CD4-positive, CD25-positive, alpha-beta regulatory T cell (primary cell): ENCODE data around the gene LRRC52. TPM values are rescaled to one million over a fixed set of nuclear protein-coding genes. Genes with fewer than 3 reads are reported as not detected.

Experiments used
- ATAC-seq, 2 donors: fragments of 150-1000 bp; cut with Tn5 transposase; one replicate each; pipeline ENCODE4 v1.10.0; 2021; ENCODE audit warnings: low read depth in 2 of 2, moderate number of reproducible peaks in 2 of 2, moderate library complexity in 1 of 2
- DNase-seq, 3 donors: peaks; one replicate each; pipeline versions ENCODE4 v3.0.0 to v3.0.0-alpha.2; 2012 to 2022; ENCODE audit warnings: mixed read lengths in 1 of 3
- H3K27ac ChIP-seq: one replicate; pipeline ENCODE4 v1.7.0; 2013; ENCODE audit warnings: mild to moderate bottlenecking, low read length; ENCODE audit not compliant: insufficient read depth, poor library complexity, severe bottlenecking
- H3K27me3 ChIP-seq: one replicate; pipeline ENCODE4 v1.7.0; 2013; ENCODE audit warnings: low read length; ENCODE audit not compliant: control insufficient read depth, insufficient read depth
- H3K36me3 ChIP-seq: one replicate; pipeline ENCODE4 v1.7.0; 2013; ENCODE audit warnings: mild to moderate bottlenecking, low read length, moderate library complexity; ENCODE audit not compliant: control insufficient read depth, insufficient read depth
- H3K4me1 ChIP-seq: 2 replicates; pipeline ENCODE4 v1.7.0; 2013; ENCODE audit warnings: mild to moderate bottlenecking, low read length; ENCODE audit not compliant: insufficient read depth, control insufficient read depth, poor library complexity, severe bottlenecking
- H3K4me3 ChIP-seq: one replicate; pipeline ENCODE4 v1.7.0; 2013; ENCODE audit warnings: low read depth, mild to moderate bottlenecking, low read length, moderate library complexity
- H3K9me3 ChIP-seq, 2 experiments: 1 replicate in 1 of 2; 2 replicates in 1 of 2; pipeline ENCODE4 v1.7.0; 2013; ENCODE audit warnings: low read length in 2 of 2, mild to moderate bottlenecking in 1 of 2, moderate library complexity in 1 of 2; ENCODE audit not compliant: control insufficient read depth in 2 of 2
- H3K27ac Mint-ChIP-seq, 3 donors: one replicate each; pipeline ENCODE4 v1.8.0; 2020 to 2022; ENCODE audit warnings: mild to moderate bottlenecking in 3 of 3, mixed read lengths in 3 of 3, moderate library complexity in 2 of 3
- H3K27me3 Mint-ChIP-seq: one replicate; pipeline ENCODE4 v1.8.0; 2022; ENCODE audit warnings: mild to moderate bottlenecking, mixed read lengths
- H3K36me3 Mint-ChIP-seq: one replicate; pipeline ENCODE4 v1.8.0; 2020; ENCODE audit warnings: mixed read lengths
- H3K4me1 Mint-ChIP-seq, 4 donors: one replicate each; pipeline ENCODE4 v1.8.0; 2020 to 2022; ENCODE audit warnings: mixed read lengths in 4 of 4, mild to moderate bottlenecking in 1 of 4
- H3K4me3 Mint-ChIP-seq, 4 donors: one replicate each; pipeline ENCODE4 v1.8.0; 2020 to 2022; ENCODE audit warnings: mild to moderate bottlenecking in 4 of 4, mixed read lengths in 4 of 4, moderate library complexity in 3 of 4
- H3K9me3 Mint-ChIP-seq, 7 donors: one replicate each; pipeline ENCODE4 v1.8.0; 2020 to 2022; ENCODE audit warnings: mixed read lengths in 7 of 7, mild to moderate bottlenecking in 3 of 7, moderate library complexity in 2 of 7
- polyA plus RNA-seq, 4 donors: library from polyadenylated mRNA; unstranded; fragments of 300-500 nt; fragmentation: Illumina TruSeq; gene quantifications; one replicate each; pipeline ENCODE4 v1.2.3, GENCODE V29; 2021
- total RNA-seq: library from RNA; stranded (reverse); gene quantifications from one replicate; pipeline ENCODE4 v1.2.3, GENCODE V29; 2022

Gene LRRC52
- total and polyA plus RNA-seq, 5 donors from 2014 or later: not detected

GRCh38 chr1:165527251-165528007 lies 16.4 kb upstream of the LRRC52 start:
- H3K36me3 Mint-ChIP-seq: no peaks in the 10 kb centered on the region
- Histone ChIP-seq H3K4me3 (no peak overlapping the region), H3K9me3 (peaks cover under 1 to 3% of the 10 kb centered on the region in 2 experiments), H3K4me1 (no peaks in the 10 kb centered on the region), H3K27me3 (peaks cover 11% of the 10 kb centered on the region), H3K36me3 (no peaks in the 10 kb centered on the region), H3K27ac (no peak overlapping the region)
- H3K27me3 Mint-ChIP-seq: peaks cover 51% of the 10 kb centered on the region
- H3K4me1 Mint-ChIP-seq: peaks cover 0 to 2% (median 0%) of the 10 kb centered on the region in 4 donors
- H3K9me3 Mint-ChIP-seq: peaks cover 0 to 6% (median 1%) of the 10 kb centered on the region in 7 donors
- DNase-seq (no peak), ATAC-seq (no peak)
- no peak overlapping the region for H3K27ac Mint-ChIP-seq
- H3K4me3 Mint-ChIP-seq: no peak overlapping the region

- H3K27me3 ChIP-seq: peaks cover 16% of the 10 kb centered on the region
- Mint-ChIP-seq H3K27me3 (peaks cover 30% of the 10 kb centered on the region), H3K9me3 (no peaks in the 10 kb centered on the region), H3K4me1 (peaks cover 0 to 2% (median 0%) of the 10 kb centered on the region in 4 donors), H3K27ac (no peak overlapping the region), H3K4me3 (no peak overlapping the region), H3K36me3 (no peaks in the 10 kb centered on the region)
- no peak overlapping the region for H3K27ac ChIP-seq
- H3K4me1 ChIP-seq: no peaks in the 10 kb centered on the region
- no peaks in the 10 kb centered on the region for H3K36me3 ChIP-seq
- ATAC-seq (no peak), DNase-seq (no peak)
- H3K4me3 ChIP-seq: no peak overlapping the region
- H3K9me3 ChIP-seq: no peaks in the 10 kb centered on the region
These were observed 12.8 kb upstream of the LRRC52 start for GRCh38 chr1:165531021-165531420.

GRCh38 chr1:165532053-165532452 lies 11.7 kb upstream of the LRRC52 start:
- H3K27me3 ChIP-seq: peaks cover 16% of the 10 kb centered on the region
- H3K27me3 Mint-ChIP-seq: peaks cover 24% of the 10 kb centered on the region
- no peaks in the 10 kb centered on the region for H3K9me3 Mint-ChIP-seq
- H3K9me3 ChIP-seq: no peaks in the 10 kb centered on the region
- DNase-seq: no peak
- ATAC-seq: no peak
- H3K4me3 ChIP-seq: no peak overlapping the region
- H3K27ac Mint-ChIP-seq: no peak overlapping the region
- no peaks in the 10 kb centered on the region for H3K4me1 Mint-ChIP-seq
- H3K36me3 ChIP-seq: no peaks in the 10 kb centered on the region
- H3K27ac ChIP-seq: no peak overlapping the region
- no peak overlapping the region for H3K4me3 Mint-ChIP-seq
- no peaks in the 10 kb centered on the region for H3K36me3 Mint-ChIP-seq
- H3K4me1 ChIP-seq: no peaks in the 10 kb centered on the region

- H3K4me3 ChIP-seq: no peak overlapping the region
- DNase-seq: no peak
- no peak for ATAC-seq
- H3K4me1 Mint-ChIP-seq: no peaks in the 10 kb centered on the region
- no peaks in the 10 kb centered on the region for H3K9me3 Mint-ChIP-seq
- H3K27ac Mint-ChIP-seq: no peak overlapping the region
- H3K27ac ChIP-seq: no peak overlapping the region
- H3K4me1 ChIP-seq: no peaks in the 10 kb centered on the region
- H3K4me3 Mint-ChIP-seq: no peak overlapping the region
- H3K27me3 ChIP-seq: peaks cover 15% of the 10 kb centered on the region
- no peaks in the 10 kb centered on the region for H3K36me3 Mint-ChIP-seq
- peaks cover 18% of the 10 kb centered on the region for H3K27me3 Mint-ChIP-seq
- H3K9me3 ChIP-seq: no peaks in the 10 kb centered on the region
- H3K36me3 ChIP-seq: no peaks in the 10 kb centered on the region
These were observed 10.5 kb upstream of the LRRC52 start for GRCh38 chr1:165533254-165533653.

GRCh38 chr1:165536016-165536415 lies 7.8 kb upstream of the LRRC52 start:
- peaks cover 15% of the 10 kb centered on the region for H3K27me3 Mint-ChIP-seq
- H3K4me3 ChIP-seq: no peak overlapping the region
- ATAC-seq (no peak), DNase-seq (no peak)
- H3K9me3 Mint-ChIP-seq: no peaks in the 10 kb centered on the region
- H3K9me3 ChIP-seq: no peaks in the 10 kb centered on the region
- H3K27ac Mint-ChIP-seq: no peak overlapping the region
- H3K4me1 ChIP-seq: no peaks in the 10 kb centered on the region
- peaks cover 12% of the 10 kb centered on the region for H3K27me3 ChIP-seq
- H3K4me1 Mint-ChIP-seq: no peaks in the 10 kb centered on the region
- no peak overlapping the region for H3K27ac ChIP-seq
- no peak overlapping the region for H3K4me3 Mint-ChIP-seq
- H3K36me3 ChIP-seq: no peaks in the 10 kb centered on the region
- H3K36me3 Mint-ChIP-seq: no peaks in the 10 kb centered on the region

GRCh38 chr1:165537356-165538109 lies 6.3 kb upstream of the LRRC52 start:
- Histone ChIP-seq H3K4me3 (no peak overlapping the region), H3K27ac (no peak overlapping the region), H3K4me1 (no peaks in the 10 kb centered on the region), H3K9me3 (no peaks in the 10 kb centered on the region), H3K36me3 (no peaks in the 10 kb centered on the region), H3K27me3 (peaks cover 7% of the 10 kb centered on the region)
- H3K27ac Mint-ChIP-seq: no peak overlapping the region
- H3K27me3 Mint-ChIP-seq: peaks cover 11% of the 10 kb centered on the region
- H3K36me3 Mint-ChIP-seq: no peaks in the 10 kb centered on the region
- no peaks in the 10 kb centered on the region for H3K9me3 Mint-ChIP-seq
- DNase-seq (no peak), ATAC-seq (no peak)
- H3K4me3 Mint-ChIP-seq: no peak overlapping the region
- no peaks in the 10 kb centered on the region for H3K4me1 Mint-ChIP-seq

- ATAC-seq: no peak
- Mint-ChIP-seq H3K4me1 (no peaks in the 10 kb centered on the region), H3K4me3 (no peak overlapping the region), H3K27ac (no peak overlapping the region), H3K27me3 (peaks cover 26% of the 10 kb centered on the region), H3K9me3 (peaks cover 0 to 1% (median 0%) of the 10 kb centered on the region in 7 donors), H3K36me3 (no peaks in the 10 kb centered on the region)
- Histone ChIP-seq H3K27ac (no peak overlapping the region), H3K4me3 (no peak overlapping the region), H3K36me3 (no peaks in the 10 kb centered on the region), H3K4me1 (no peaks in the 10 kb centered on the region), H3K9me3 (no peaks in the 10 kb centered on the region), H3K27me3 (peaks cover 9% of the 10 kb centered on the region)
- DNase-seq: no peak
These were observed 4.5 kb upstream of the LRRC52 start for GRCh38 chr1:165539306-165539705.
